NCI-H2196 treated with DMSO at 0.1 percent for 48 hours (cell line): ENCODE measurements around the gene SEMA3A.

Experiments
- DNase-seq: peaks from one replicate; lab custom pipeline; 2025; ENCODE audit not compliant: unreplicated experiment; lab: John Stamatoyannopoulos, UW

SEMA3A gene

GRCh38 chr7:83937930-83938329, 256.7 kb downstream of the SEMA3A start:
- DNase-seq: no peak

- peak; percentile 26 for DNase-seq
Measured at GRCh38 chr7:83936056-83936708, 258.4 kb downstream of the SEMA3A start.

- DNase-seq: no peak
Measured at GRCh38 chr7:83934118-83934734, 260.4 kb downstream of the SEMA3A start.

- DNase-seq: no peak
Measured at GRCh38 chr7:83931968-83932367, 262.6 kb downstream of the SEMA3A start.

- DNase-seq: no peak
Measured at GRCh38 chr7:83930262-83930661, 264.3 kb downstream of the SEMA3A start.

GRCh38 chr7:83925860-83926259, 268.7 kb downstream of the SEMA3A start:
- DNase-seq: no peak

GRCh38 chr7:83921941-83922607, 272.5 kb downstream of the SEMA3A start:
- DNase-seq: no peak

GRCh38 chr7:83921271-83921940, 273.2 kb downstream of the SEMA3A start:
- no peak for DNase-seq

GRCh38 chr7:83918142-83918541, 276.4 kb downstream of the SEMA3A start:
- no peak for DNase-seq

- DNase-seq: no peak
Measured at GRCh38 chr7:83913174-83913573, 281.4 kb downstream of the SEMA3A start.

GRCh38 chr7:83908526-83908925, 286.1 kb downstream of the SEMA3A start:
- no peak for DNase-seq
